HL-60/S4 treated with retinoic acid at 250 ng/mL for 4 days and 3 days (cell line): ENCODE data around the gene CGREF1.

Experiments
- in situ Hi-C: fragments of 300-500 bp; cut with MboI; formaldehyde crosslinking; loops from 2 replicates; pipeline ENCODE4 v1.7.0; 2022; ENCODE audit warnings: low sequenced_read_pairs

The CGREF1 gene

GRCh38 chr2:27089111-27089954 lies 29.6 kb downstream of the CGREF1 start:
- in situ Hi-C loops: no loop called here

- in situ Hi-C loops: no loop called here
These were observed 30.3 kb downstream of the CGREF1 start for GRCh38 chr2:27088634-27089033.

- in situ Hi-C loops: no loop called here
These were observed 31.0 kb downstream of the CGREF1 start for GRCh38 chr2:27087823-27088410.

GRCh38 chr2:27086724-27087593 lies 32.0 kb downstream of the CGREF1 start, which contains the start of gene KHK:
Gene KHK, plus strand, starts transcription at chr2:27086772. Its CDS starts 488 bp downstream, at chr2:27087260.
- in situ Hi-C loops: no loop called here

- in situ Hi-C loops: no loop called here
These were observed 32.7 kb downstream of the CGREF1 start for GRCh38 chr2:27086090-27086723.

- in situ Hi-C loops: no loop called here
These were observed 33.2 kb downstream of the CGREF1 start for GRCh38 chr2:27085673-27086089.

GRCh38 chr2:27085062-27085672 lies 33.8 kb downstream of the CGREF1 start:
- in situ Hi-C loops: no loop called here

GRCh38 chr2:27084297-27085061 lies 34.4 kb downstream of the CGREF1 start:
- in situ Hi-C loops: no loop called here

GRCh38 chr2:27083410-27084296 lies 35.3 kb downstream of the CGREF1 start:
- in situ Hi-C loops: no loop called here

GRCh38 chr2:27082773-27083409 lies 36.0 kb downstream of the CGREF1 start:
- in situ Hi-C loops: no loop called here

- in situ Hi-C loops: no loop called here
These were observed 36.8 kb downstream of the CGREF1 start for GRCh38 chr2:27081984-27082772.

GRCh38 chr2:27080603-27080936 lies 38.4 kb downstream of the CGREF1 start:
- in situ Hi-C loops: no loop called here

- in situ Hi-C loops: no loop called here
These were observed 38.8 kb downstream of the CGREF1 start for GRCh38 chr2:27080140-27080469.

- in situ Hi-C loops: no loop called here
These were observed 39.4 kb downstream of the CGREF1 start for GRCh38 chr2:27079233-27080139.

- in situ Hi-C loops: no loop called here
These were observed 40.4 kb downstream of the CGREF1 start, which contains the start of gene EMILIN1 for GRCh38 chr2:27078267-27079194. Gene EMILIN1, plus strand, starts transcription at chr2:27078615. Its CDS starts 451 bp downstream, at chr2:27079066.
